ENCODE data around the gene EEPD1. TPM values are rescaled to one million over a fixed set of nuclear protein-coding genes. Genes with fewer than 3 reads are reported as not detected.

The EEPD1 gene
- total and polyA plus RNA-seq, 12 donors, result 6.0 to 29.0 (median 9.4) TPM

- H3K27ac ChIP-seq, result peak overlapping the region in 1 of 5 donors; percentile 22
- WGBS, 4 donors, result 80 to 90% (median 87%) methylated on average over 6 of the region's 6 CpGs
- DNase-seq, result no peak
- peaks cover 27 to 45% of the 10 kb centered on the region in 2 donors for H3K4me1 ChIP-seq (replicated peaks in 1 of 2)
- TF ChIP-seq CTCF (IDR thresholded peaks at IDR 0.05), result no peak
- TF ChIP-seq POLR2A (IDR thresholded peaks at IDR 0.05), result no peak
- H3K27me3 ChIP-seq, result no peaks in the 10 kb centered on the region
- no peaks in the 10 kb centered on the region for H3K36me3 ChIP-seq (replicated peaks in 1 of 2)
- no peaks in the 10 kb centered on the region for H3K9me3 ChIP-seq (replicated peaks in 1 of 3)
- intact Hi-C loops (cut with DNase I), result no loop called here
- H3K4me3 ChIP-seq, result no peak overlapping the region
Observed at GRCh38 chr7:36264913-36265516, 112.0 kb downstream of the EEPD1 start.

GRCh38 chr7:36265680-36266079 is 112.6 kb downstream of the EEPD1 start:
- intact Hi-C loops (cut with DNase I), result no loop called here
- 82 to 95% (median 85%) methylated on average over 3 of the region's 3 CpGs for whole genome bisulfite sequencing, 4 donors
- Histone ChIP-seq H3K27me3 (no peaks in the 10 kb centered on the region), H3K9me3 (replicated peaks in 1 of 3) (no peaks in the 10 kb centered on the region), H3K36me3 (replicated peaks in 1 of 2) (no peaks in the 10 kb centered on the region), H3K27ac (peak overlapping the region in 2 of 5 donors; percentile 19 to 22), H3K4me1 (replicated peaks in 1 of 2) (peaks cover 27 to 40% of the 10 kb centered on the region in 2 donors), H3K4me3 (no peak overlapping the region)
- TF ChIP-seq CTCF (IDR thresholded peaks at IDR 0.05), result no peak
- TF ChIP-seq POLR2A (IDR thresholded peaks at IDR 0.05), result no peak
- DNase-seq, result peak in 2 of 7 donors; percentile 42 to 47

- Histone ChIP-seq H3K27ac (peak overlapping the region in 1 of 5 donors; percentile 19), H3K4me3 (no peak overlapping the region), H3K4me1 (replicated peaks in 1 of 2) (peaks cover 23 to 34% of the 10 kb centered on the region in 2 donors), H3K27me3 (no peaks in the 10 kb centered on the region), H3K36me3 (replicated peaks in 1 of 2) (no peaks in the 10 kb centered on the region), H3K9me3 (replicated peaks in 1 of 3) (no peaks in the 10 kb centered on the region)
- TF ChIP-seq CTCF (IDR thresholded peaks at IDR 0.05) (no peak), POLR2A (IDR thresholded peaks at IDR 0.05) (no peak)
- WGBS, 4 donors, result 78 to 89% (median 88%) methylated on average over 5 of the region's 5 CpGs
- DNase-seq, result peak in 1 of 7 donors; percentile 18
- intact Hi-C loops (cut with DNase I), result no loop called here
Observed at GRCh38 chr7:36266190-36266589, 113.1 kb downstream of the EEPD1 start.

GRCh38 chr7:36266683-36267082 is 113.6 kb downstream of the EEPD1 start:
- no peak overlapping the region for H3K4me3 ChIP-seq
- H3K27ac ChIP-seq, result no peak overlapping the region
- H3K36me3 ChIP-seq (replicated peaks in 1 of 2), result no peaks in the 10 kb centered on the region
- intact Hi-C loops (cut with DNase I), result no loop called here
- H3K27me3 ChIP-seq, result no peaks in the 10 kb centered on the region
- peaks cover 18 to 29% of the 10 kb centered on the region in 2 donors for H3K4me1 ChIP-seq (replicated peaks in 1 of 2)
- WGBS, 4 donors, result 94 to 99% (median 97%) methylated on average over 3 of the region's 3 CpGs
- no peaks in the 10 kb centered on the region for H3K9me3 ChIP-seq (replicated peaks in 1 of 3)
- TF ChIP-seq POLR2A (IDR thresholded peaks at IDR 0.05) (no peak), CTCF (IDR thresholded peaks at IDR 0.05) (no peak)
- no peak for DNase-seq
